NCI-H2029 treated with DMSO at 0.1 percent for 48 hours (cell line): ENCODE data around the gene SRP68.
"Not testable (repeated sequence)": the region's sequence is repeated elsewhere in the genome, so short reads cannot be mapped to it uniquely, and the experiment has no call there.

Experiments used
- DNase-seq: peaks from one replicate; lab custom pipeline; 2025; lab: John Stamatoyannopoulos, UW

SRP68 gene

DNA sequence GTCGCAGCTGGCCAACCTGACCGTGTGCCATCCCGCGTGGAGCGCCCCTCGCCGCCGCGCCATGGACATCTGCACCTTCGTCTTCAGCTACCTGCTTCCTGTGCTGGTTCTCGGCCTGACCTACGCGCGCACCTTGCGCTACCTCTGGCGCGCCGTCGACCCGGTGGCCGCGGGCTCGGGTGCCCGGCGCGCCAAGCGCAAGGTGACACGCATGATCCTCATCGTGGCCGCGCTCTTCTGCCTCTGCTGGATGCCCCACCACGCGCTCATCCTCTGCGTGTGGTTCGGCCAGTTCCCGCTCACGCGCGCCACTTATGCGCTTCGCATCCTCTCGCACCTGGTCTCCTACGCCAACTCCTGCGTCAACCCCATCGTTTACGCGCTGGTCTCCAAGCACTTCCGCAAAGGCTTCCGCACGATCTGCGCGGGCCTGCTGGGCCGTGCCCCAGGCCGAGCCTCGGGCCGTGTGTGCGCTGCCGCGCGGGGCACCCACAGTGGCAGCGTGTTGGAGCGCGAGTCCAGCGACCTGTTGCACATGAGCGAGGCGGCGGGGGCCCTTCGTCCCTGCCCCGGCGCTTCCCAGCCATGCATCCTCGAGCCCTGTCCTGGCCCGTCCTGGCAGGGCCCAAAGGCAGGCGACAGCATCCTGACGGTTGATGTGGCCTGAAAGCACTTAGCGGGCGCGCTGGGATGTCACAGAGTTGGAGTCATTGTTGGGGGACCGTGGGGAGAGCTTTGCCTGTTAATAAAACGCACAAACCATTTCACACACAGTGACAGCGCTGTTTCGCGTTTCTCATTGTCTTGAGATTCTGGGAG is 4.7 kb upstream of the SRP68 start:
- DNase-seq = no peak

DNA sequence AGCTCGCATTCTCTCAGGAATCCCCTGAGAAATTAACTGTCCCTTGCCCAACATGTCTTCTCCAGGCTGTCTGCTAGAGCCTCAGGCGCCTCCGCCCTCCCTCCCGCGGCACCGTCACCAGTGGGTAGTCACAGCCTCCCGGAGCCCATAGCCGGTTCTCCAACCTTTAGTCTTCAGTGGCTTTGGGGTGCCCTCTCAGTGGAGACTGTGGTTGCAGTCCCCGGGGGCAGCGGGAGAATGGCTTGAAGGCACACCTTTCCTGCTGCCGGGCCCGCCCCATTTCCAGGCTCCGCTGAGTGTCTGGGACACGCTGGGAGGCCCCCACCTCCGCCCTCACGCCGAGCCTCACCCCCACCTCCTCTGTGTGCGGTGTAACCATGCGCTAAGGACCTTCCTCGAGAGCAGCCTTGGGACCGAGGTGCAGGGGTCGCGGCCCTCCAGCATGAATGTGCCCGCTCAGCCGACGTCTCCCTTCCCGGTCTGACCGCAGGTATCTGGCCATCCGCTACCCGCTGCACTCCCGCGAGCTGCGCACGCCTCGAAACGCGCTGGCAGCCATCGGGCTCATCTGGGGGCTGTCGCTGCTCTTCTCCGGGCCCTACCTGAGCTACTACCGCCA is 3.9 kb upstream of the SRP68 start:
- DNase-seq = no peak

DNA sequence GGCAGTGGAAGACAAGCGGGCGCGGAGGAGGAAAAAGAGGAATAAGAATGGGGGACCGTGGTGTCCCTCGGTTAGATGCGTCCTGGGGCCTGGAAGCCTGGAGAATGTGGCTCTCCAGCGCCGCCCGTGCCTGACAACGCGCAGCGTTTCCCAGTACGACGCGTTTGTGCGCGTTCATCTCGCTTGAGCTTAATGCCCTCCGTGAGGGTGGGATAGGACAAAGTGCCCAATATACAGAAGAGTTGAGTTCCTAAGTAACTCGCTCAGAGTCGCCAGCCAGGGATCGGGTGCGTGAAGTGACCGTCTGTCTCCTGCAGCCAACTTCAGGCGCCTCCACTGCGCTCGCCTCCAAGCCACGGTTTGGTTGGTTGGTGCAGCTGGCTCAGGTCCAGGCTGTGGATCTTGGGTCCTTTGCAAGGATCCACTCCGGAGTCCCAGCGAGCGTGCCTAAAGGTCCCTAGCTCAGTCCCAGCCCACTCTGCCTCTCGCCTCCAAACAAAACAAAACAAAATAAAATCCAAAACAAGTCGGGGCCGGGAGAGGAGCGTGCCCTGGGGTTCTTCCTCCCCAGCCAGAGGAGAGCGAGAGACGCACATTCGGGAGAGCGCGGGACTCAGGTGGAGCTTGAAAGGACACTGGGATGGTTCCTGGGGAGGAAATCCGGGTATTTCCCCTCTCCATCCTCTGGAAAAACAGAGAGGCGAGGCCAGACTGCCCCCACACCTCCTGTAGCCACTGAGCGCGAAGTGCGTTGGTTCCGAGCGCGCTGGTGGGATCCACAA is 3.2 kb upstream of the SRP68 start:
- no peak for DNase-seq

DNA sequence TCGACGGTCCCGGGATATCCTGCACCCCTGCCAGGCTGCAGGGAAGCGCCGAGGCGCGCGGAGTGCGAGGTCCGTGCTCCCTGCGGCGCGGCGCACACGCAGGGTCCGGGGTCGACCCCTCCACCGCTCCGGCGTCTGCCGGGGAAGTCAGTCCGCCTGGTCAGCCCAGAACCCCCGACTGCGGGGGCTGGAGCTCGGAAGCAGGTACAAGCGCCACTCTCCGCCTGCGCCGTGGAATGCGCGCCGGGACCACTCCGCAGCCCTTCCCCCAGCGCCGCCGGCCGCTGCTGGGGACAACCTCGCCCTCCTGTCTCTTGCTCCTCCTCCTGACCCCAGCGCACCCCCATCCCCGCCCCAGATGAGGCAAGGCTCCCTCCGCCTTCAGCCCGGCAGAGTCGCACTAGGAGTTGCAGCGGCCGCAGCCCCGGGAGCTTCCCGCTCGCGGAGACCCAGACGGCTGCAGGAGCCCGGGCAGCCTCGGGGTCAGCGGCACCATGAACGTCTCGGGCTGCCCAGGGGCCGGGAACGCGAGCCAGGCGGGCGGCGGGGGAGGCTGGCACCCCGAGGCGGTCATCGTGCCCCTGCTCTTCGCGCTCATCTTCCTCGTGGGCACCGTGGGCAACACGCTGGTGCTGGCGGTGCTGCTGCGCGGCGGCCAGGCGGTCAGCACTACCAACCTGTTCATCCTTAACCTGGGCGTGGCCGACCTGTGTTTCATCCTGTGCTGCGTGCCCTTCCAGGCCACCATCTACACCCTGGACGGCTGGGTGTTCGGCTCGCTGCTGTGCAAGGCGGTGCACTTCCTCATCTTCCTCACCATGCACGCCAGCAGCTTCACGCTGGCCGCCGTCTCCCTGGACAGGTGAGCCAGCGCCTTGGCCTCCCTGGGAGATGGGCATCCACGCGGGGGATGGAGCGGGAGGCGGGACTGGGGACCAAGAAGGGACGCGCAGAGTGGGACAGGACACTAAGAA is 2.4 kb upstream of the SRP68 start, which contains the start of gene GALR2:
TSS of gene GALR2 (plus strand) at position 392 of the 974 bp plus-strand sequence. CDS start at position 495, 103 bp downstream.
- DNase-seq = no peak

DNA sequence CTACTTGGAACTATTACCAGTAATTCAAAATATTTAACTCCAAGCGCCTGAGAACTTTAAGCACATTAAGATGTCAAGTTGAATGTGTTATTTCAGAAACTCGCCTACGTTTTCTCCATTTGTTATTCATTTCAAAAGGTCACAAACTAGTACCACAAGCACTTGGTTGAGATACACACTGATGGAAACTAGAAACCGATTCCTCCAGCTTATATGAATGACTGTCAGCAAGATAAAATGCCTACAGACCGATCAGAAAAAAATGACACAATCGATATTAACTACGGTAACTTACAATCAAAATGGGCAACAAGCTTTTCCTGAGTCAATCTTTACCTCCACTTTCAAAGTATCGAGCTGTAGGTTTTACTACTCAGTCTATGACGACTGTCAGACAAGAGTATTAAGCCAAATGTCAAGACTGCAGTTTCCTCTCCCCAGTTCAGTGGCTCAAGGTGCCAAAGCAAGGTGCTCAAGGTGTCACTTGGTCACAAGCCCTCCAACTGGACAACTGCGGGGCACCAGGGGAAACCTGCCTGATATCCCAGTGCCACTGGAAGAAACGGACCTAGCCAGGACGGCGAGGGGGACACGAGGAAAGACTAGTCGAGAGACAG is 678 bp downstream of the SRP68 start:
- no peak for DNase-seq

DNA sequence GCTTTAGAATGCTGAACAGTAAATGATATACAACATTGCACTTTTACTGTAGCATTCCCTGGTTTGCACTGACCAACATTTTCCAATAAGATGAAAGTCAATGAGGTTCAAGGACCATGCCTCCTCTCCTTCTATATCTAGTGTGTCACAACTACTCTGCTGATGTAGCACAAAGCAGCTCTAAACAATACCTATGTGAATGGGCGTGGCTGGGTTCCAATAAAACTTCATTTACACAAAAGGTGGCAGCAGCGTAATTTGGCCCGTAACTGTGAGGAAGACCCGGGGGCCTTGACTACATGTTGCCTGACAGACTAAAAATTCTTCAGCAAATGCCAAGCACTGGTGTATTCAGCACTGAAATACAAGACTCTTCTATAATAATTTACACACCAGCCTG is 6.5 kb downstream of the SRP68 start:
- no peak for DNase-seq

DNA sequence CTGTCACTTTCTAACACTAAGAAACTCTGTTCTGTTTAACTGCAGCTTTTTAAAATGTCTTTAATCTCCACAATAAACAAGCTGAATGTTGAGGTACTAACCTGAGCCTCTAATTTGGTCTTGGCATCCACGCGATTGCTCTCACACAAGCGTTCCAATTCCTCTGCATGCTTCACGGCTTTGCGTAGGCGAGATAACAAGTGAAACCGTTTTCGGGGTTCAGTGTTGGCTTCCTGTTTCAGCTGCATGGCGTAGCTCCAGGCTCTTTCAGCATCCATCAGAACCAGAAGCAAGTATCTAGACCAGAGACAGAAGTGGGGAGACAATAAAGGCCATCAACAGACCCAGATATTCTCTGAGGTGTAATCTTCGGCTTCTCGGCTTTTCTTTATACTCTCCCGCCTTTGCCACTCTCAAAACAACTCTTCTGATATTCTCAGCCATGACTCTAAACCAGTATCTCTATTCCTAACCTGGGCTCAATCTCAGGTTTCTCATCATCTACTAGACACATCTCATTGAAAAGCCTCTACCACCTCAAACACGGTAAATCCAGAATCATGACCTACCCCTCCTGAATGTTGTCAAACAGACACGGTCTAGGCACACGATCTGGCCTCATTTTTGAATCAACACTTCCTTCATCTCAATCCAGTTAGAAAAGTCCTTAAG is 8.3 kb downstream of the SRP68 start:
- DNase-seq = no peak

DNA sequence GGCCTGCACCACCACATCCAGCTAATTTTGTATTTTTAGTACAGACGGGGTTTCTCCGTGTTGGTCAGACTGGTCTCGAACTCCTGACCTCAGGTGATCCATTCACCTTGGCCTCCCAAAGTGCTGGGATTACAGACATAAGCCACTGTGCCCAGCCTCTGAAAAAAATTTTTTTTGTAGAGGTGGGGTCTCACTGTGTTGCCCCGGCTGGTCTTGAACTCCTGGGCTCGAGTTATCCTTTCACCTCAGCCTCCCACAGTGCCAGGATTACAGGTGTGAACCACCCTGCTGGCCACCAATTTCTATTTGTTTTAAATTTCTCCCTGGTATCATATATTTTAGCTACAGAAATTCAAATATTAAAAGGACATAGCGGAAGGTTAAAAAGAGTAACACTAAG is 14.1 kb downstream of the SRP68 start:
- DNase-seq = not testable (repeated sequence)

DNA sequence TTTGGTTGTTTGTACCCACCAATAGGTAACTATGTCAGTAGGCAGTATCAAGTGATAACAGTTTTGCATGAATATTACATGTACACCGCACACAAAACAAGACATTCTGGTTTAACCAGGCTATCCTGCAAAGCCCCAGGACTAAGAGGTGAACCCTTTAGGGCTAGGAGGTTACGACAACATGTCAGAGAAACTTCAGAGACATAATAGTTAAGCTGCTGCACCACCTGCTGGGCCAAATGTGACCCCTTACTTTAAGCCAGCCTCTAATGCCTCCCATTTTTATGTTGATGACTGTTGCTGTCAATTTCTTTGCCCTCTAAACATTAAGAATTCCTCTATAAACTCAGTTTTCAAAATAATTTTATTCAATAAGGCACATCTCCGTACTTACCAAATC is 15.4 kb downstream of the SRP68 start:
- no peak for DNase-seq

DNA sequence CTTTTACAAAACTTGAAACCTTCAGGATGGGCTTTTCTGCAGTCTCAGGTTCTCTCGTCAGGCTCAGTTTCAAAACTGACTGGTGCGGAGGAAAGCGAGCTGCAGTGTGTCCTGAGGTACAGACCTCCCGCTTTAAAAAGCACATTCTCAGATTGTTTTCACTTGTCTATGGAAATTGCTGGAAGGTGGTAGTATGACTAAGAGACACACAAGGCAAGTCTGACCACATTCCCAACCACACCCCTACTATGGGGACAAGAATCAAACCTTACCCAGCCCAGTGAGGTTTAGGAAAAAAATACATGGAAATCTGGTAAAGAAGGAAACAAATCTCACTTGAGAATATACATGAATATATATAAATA is 18.2 kb downstream of the SRP68 start:
- DNase-seq = no peak

DNA sequence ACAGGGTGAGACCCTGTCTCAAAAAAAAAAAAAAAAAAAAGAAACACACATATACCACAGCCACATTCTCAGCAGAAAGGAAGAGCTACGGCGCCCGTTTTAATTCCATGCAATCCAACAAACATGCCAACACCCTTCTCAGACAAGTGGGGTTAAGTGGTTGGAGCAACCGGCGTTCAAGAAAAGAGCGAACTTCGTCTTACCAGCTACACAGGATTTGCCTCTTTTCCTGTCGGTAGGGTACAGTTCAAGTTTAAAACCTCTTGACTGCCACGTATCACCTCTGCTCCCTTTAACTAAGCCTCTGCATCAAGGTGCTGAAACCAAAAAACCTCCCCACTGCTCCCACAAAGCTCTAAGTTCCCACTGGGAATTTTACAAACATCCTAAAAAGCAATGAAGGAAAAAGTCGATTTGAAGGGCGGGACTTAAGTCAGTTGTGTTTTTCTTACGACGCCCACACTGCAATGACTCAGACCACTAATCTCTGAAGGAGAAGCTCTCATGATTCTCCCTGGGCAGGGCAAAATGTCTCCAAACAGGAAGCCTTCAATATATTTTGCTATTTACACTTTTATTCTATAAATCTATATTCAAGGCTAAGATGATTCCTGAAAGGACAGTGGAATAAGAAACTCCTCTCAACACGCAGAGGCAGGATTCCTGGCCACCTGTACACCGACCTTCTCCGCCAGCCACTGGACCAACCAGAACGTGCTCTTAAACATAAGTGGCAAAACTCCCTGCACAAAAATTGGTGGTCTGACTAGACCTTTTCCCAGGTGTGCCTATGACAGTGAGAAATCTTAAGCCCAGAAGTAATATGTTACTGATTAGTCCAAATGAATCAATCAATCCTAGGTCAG is 18.8 kb downstream of the SRP68 start:
- DNase-seq = no peak

DNA sequence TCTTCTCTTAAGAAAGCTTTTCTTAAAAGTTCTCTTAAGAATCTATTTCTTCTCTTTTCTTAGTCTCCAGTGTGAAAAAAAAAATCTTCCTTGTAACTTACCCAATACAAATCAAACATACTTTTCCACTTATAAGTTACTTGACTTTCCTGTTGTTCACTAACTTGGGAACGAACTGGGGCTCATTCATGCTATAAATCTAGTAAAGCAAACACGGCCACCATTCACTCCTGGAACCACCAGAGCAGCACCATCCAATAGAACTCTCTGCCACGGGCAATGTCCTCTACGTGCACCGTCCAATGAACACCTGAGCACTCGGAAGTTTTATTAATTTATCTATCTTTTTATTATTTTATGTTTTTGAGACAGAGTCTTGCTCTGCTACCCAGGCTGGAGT is 20.8 kb downstream of the SRP68 start:
- DNase-seq = no peak

DNA sequence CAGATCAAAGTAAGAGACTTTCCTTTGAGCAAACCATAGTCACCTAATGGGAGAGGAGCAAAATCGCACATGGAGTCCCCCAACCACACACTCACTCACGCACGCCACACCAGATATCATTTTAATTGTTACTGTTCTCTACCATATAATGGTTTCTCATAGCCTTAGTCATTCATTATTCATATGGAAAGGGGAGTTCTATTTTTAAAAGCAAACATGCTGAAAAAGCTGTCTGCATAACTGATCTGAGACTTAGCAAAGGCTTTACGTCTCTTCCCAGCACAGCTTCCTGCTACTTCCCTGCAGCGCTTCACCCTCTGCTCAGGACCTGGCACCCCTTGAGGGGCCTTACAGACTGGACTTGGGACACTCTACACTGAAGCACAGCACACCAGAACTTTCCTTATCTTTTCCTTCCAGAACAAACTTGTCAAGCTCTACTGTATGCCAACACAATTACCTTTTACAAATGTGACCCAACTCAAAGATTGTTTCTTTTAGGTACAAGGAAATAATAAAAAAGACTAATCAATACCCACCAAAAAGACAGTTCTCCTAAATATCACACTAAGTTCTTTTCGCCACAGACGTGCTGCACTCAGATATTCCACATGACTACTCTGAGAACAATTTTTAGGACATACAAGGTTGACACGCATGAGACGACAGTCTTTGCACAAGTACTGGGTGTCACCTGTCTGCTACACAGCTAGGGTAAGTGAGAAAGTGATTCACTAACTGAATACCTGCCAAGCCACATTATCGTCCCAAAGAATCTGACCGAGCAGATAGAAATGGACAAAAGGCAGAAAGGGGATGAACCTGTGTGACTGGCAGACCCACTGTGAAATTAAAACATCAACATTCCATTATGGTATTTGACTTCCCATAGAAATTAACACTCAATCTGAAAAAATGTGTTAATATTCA is 21.5 kb downstream of the SRP68 start:
- no peak for DNase-seq

DNA sequence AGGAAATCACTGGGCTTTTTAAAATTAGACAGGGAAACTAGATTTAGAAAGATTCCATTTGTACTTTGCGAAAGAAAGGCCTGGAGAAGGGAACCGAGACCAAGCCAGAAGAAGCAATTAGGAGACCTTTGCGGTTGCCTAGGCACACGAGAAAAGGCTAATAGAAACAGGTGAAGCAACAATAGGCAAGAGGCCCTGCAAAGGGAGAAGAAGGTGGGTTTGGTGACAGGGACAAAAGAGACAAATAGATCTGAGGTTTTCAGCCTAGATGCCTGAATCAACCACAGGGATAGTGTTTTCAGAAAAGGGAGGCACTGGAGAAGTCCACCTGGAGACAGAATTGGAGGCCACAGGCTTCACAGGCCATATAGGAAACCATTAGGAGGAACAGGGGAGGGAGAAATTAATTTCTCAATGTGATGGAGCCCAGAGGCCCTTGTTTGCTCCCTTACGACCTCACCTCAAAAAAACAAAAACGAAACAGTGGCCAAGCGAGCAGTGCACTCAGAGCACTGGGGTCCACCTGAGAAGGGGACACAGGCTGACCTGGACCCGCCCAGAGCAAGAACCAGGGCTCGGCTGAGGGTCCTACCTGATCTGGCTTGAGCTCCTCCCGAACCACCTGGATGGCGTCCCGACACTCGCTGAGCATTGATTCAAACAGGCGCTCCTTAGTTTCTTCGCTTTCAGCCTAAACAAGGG is 22.3 kb downstream of the SRP68 start:
- no peak for DNase-seq

DNA sequence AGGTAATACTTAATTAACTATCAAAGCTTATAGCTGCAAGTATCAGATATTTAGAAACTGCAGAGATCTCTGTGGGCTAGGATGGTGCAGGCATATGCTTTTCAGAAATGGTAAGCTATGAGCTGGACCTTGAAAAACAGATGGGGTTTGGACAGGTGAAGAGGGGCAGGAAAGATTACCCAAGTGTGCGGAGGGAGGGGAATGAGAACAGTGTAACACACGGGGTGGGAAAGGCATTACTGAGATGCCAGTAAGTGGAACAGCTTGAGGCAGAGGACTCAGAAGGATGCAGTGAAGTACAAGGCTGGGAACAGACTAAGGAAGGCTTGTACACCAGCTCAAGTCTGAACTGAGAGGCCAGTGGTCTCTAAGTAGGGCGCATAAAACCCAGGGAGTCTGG is 23.1 kb downstream of the SRP68 start:
- DNase-seq = no peak

DNA sequence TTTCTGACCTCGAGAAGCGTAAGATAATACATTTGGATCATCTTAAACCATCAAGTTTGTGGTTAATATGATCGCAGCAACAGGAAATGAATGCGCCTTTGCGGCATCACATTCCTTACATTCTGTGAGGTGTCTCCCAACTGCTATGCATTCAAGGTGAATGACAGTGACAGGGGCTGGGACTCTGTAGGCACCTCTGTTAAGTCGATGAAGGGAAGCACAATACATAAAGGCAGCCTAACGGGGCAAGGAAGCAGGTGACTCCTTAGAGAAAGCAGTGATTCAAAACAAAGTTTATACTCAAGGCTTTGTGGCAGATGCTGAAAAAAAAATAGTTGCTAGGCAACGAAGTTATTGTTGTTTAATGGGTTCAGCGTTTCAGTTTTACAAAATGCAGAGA is 23.6 kb downstream of the SRP68 start:
- DNase-seq = no peak

DNA sequence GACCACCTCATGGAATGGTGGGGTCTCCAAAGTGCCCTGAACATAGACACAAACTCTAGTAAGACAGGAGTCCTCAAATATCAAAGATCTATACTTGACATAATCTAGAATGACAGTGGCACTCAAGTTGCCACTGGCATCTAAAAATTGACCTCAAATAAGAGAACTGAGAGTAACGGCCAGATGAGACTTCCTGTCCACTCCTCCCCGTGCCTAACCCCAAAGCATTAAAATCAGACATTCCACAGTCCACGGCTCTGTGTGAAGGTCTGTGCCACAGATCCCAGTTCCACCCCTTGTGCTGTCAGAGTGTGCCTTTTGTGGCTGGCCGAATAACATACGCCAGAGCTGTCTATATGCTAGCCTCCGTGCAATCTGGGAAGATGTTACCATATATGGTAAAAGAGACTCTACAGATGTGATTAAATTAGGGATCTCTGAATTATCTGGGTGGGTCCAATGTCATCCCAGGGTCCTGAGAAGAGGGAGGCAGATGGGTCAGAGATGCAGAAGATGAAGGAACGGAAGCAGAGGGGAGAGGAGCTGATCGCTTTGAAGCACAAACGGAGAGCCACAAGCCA is 24.2 kb downstream of the SRP68 start:
- DNase-seq = no peak

DNA sequence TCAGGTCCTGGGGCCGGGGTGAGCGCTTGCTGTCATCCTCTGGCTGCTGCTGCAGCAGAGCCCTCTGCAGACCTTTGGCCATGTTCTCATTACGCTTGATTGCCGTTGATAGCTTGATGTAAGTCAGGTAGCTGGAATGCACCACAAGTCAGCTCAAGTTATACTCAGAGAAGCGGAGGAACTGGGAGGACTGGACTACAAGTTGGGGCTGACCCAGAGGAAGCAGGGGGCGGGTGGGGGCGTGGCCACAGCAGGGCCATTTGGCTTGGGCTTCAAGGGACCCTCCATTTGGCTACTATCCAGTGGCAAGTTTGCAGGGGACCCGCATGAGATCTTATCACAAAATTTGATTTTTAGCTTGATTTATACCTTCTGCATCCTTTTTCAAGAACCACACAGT is 26.3 kb downstream of the SRP68 start:
- DNase-seq = no peak
